GM18870 (cell line): ENCODE data around the gene CEBPE.
"Not testable (repeated sequence)": the region's sequence is repeated elsewhere in the genome, so short reads cannot be mapped to it uniquely, and the experiment has no call there.

Source experiments
- ATAC-seq: cut with Tn5 transposase; IDR thresholded peaks from one replicate; pipeline ENCODE4 v1.9.1; 2021; ENCODE audit warnings: moderate library complexity; ENCODE audit not compliant: unreplicated experiment

The CEBPE gene

DNA sequence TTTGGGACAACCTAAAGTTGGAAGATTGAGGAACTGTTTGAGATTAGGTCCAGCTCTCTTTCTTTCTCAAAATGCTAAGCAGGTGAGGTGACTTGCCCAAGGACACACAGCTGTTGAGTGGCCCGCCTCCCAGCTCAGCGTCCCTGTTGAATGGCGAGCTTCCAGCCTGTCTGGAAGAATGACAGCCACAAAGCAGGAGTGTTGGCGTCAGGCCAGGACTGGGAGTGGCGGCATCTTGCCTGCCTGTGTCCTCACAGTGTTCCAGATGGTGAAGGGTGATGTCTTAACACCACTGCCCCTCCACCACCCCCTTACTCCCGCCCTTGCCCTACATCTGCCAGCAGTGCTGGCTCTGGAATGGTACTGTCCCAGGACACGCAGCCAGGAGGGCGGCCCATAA is 4.4 kb upstream of the CEBPE start:
- no peak for ATAC-seq

DNA sequence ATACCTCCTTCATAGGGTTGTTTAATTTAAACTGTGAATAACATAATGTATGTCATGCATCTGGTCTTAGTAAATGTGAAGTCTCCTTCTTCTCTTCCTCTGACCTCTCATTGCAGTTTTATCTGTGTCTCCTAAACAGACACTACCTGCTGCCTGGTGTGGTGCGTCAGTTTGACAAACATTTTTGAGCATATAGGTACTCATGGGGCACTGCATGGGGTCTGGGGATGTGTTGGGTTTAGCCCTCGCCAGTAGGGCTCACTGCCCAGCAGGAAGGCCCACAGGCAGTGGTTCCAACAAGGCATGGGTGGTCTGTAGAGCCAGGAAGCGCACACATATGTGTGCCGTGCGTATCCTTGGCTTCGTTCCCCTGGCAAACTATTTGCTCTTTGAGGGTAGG is 3.0 kb upstream of the CEBPE start:
- no peak for ATAC-seq

DNA sequence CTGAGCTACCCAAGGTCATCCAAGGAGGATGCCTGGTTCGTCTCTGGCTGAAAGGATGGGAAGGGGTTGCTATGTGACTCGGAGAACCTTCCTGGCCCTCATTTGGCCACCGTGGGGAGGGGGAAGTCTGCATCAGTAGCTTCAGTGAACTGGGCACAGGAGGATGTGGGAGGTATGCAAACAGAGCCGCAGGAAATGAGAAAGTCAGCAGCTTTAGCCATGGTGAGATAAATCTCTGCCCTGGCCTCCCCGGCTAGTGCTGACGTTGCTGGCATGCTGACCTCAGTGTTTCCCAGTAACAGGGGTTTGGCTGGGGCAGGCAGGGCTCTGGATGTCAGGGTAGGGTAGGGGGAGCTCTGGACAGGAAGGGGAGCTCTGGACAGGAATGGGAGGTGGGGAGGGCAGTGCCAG is 2.3 kb upstream of the CEBPE start:
- no peak for ATAC-seq

DNA sequence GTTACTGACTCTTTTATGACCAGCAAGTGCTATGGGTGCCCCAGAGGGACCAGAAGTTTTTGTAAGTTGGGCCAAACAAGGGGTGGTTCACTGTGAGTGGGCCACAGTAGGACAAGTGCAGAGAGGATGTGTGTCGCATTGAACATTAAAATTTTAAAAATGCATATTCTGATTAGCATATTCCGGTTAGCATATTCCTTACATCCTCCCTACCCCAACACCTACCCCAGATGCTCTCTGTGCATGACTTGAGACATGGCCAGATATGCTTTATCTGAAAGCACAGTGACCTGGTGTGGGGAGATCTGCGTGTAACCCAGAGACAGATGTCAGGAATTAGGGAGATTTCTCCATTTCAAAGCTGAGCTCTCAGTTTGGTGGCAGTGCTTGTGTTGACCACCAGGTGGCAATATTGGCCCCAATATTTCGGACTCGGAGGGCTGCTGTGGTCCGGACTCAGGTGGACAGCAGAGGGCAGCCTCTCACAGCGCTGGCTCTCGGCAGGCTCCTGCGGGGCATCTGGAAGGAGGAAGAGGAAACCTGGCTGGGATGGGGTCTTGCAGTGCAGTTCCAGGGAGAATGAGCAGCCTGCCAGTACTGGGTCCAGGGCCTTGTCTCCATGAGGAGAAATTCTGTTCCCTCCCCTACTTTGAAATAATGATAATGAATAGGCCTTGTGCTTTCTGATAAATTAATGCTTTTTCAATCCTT is 1.6 kb upstream of the CEBPE start:
- ATAC-seq = no peak

DNA sequence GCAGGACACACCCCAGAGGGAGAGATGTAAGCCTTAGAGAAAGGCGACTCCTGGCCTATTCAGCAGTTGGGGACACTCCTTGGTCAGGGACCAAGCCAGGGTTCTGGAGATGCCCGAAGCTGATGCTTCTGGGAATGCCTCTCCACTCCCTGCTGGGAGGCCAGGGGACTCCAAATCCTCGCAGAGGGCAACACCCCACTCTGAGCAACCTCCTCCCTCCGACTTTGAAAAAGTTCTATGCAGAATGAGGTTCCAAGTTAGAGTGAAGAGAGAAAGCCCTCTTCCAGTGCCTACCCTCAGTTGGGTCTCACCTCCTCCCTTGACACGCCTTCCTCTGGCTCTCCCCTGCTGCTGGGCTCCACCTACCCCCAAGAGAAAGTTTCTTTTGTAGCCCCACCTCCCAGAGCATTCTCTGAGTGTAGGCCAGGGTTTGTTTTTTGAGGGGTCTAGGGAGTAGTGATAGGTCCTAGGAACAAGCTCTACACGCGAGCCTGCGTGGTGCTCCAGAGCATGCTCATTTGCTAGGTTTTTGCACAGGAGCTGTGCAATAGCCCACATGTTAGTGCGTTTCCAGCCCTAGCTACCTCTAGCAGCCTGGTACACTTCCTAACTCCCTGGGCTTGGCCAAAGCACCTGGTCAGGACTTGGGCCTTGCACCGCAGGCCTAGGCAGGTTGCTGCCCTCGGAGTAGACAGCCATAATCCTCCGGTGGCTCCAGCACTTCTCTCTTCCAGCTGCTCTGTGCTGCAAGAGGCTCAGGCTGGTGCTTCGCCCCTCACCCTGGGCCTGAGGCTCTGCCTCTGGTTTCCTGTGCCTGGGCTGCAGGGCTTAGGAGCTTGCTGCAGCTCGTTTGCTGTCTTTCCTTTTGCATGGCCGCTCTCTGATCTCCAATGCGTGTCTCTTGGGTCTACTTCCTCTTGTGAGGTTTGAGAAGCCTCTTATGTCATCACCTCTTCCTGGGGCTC is 590 bp upstream of the CEBPE start:
- no peak for ATAC-seq

DNA sequence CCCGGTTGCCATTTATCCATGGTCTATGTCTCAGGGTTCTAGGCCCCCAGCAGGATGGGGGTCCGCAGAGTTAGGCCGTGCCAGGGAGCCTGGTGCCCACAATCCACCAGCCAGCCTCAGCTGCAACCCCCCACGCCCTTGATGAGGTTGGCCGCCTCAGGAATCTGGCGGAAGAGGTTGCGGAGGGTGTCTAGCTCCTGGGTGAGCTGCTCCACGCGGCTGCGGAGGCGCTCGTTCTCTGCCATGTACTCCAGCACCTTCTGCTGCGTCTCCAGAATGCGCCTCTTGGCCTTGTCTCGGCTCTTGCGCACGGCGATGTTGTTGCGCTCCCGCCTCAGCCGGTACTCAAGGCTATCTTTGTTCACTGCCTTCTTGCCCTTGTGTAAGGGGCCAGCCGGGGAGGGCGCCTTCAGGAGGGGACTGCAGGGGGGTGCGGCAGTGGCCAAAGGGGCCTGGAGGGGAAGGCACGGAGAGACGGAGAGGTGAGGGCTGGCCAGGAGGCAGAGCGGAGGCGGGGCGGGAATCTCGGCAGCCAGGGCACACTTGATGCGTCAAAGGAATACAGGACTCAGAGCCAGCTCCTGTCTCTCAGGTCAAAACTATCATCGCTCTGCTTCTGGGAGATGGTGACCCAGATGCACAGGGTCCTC is 1.6 kb downstream of the CEBPE start:
- no peak for ATAC-seq

DNA sequence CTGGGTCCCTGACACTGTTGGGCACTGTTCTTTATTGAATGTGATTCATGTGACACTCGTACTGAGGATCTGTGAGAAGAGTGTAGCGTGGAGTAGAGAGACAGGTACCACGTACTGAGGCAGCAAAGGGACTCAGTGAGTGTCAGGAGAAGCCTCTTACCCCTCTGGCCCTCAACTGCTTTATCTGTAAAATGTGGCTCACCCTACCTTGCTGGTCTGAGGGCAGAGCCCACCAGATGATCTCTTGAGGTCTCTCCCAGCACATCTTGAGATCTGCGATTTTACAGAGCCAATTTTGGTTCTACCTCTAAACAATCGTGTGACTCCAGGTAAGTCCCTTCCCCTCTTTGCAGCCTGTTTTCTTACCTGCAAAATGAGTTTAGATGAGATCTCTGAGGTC is 3.1 kb downstream of the CEBPE start:
- ATAC-seq = no peak

DNA sequence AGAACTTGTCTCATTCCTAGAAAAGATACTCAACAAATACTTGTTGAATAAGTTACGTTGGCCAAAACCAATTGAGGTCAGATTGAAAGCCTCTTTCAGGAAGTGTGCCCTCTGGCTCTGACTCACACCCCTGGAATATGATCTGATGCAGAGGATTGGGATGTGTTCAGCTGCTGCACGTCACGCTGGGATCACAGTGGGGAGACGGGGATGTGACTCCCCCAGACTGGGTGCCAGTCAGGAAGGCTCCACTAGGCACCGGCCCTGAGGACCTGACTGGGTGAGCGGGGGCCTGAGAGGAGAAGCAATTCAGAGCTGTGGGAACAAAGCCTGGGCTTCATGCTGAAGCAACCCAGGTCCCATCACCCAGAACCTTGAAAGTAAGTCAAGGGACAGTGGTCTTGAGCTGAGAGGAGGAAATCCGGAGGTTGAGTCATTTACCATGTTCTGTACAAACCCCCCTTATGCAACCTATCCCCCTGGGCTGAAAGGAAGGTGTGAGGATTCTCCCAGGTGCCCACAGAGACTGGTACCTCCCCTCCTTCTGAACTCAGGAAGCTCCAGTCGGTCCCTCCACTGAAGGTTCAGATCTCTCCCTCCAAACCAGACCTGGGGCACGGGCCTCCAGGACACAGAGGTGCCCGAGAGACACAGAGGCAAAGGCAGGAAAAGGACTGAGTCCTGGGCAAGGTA is 3.9 kb downstream of the CEBPE start:
- no peak for ATAC-seq

DNA sequence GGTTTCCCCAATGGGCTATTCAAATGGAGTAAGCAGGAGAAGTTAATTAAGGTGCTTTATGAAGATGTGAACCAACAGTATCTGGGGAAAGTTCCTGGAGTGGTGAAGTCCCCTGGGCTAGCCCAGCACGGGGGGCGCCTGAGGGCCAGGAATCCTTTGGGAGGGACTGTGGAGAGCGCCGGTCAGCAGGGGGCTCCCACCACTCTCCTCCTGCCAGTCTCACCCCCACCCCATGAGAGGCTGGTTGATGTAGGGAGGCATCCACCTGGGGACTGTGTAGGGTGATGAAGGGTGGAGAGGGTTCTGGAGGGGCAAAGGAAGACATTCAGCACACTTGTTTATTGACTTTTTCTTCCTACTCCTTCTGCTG is 4.4 kb downstream of the CEBPE start:
- no peak for ATAC-seq

DNA sequence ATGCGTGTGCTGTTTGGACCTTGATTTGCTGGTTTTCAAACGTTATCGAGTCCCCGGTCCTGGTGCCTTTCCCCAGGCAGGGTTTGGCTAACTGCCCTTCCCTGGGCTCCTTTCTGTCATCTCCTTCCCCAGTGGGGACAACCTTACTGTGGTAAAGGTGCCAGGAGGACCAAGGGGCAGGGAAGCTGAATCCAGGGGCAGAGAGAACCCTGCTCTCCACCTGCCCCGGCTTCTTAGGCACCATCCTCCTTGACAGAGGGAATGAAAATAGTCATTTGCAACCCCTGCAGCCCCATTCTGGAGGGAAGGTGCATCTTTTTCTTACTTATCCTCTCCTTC is 5.0 kb downstream of the CEBPE start:
- ATAC-seq = no peak

DNA sequence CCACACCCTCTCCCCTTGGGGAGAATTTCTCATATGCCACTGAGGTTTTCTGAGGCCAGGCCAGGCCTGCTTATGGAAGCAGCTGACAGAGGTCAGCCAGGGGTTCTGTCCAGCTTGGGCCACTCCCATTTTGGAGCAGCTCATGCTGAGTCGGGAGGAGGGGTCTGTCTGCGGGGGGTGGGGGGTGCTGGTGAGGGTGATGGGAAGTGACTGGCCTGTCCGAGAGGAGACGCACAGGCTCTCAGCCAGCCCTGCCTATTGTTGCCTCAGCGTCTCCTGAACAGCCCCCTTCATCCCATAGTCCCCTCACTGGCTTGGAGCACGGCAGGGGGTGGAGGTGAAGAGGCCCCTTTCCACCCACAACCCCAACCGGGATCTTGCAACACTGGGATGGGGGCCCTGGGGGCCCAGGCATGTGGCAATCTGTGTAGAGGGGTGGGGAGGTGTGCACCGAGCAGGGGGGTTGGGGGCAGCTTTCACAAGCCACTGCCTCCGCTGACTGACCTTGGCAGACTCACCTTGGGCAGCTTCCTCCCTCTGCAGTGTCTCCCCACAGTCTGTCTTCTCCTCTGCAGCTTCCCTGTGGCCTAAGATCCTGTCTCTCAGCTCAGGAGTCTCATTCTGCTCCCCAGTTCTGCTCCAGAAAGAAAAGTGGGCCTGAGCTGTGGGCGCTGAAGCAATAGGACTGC is 5.5 kb downstream of the CEBPE start:
- ATAC-seq = no peak

DNA sequence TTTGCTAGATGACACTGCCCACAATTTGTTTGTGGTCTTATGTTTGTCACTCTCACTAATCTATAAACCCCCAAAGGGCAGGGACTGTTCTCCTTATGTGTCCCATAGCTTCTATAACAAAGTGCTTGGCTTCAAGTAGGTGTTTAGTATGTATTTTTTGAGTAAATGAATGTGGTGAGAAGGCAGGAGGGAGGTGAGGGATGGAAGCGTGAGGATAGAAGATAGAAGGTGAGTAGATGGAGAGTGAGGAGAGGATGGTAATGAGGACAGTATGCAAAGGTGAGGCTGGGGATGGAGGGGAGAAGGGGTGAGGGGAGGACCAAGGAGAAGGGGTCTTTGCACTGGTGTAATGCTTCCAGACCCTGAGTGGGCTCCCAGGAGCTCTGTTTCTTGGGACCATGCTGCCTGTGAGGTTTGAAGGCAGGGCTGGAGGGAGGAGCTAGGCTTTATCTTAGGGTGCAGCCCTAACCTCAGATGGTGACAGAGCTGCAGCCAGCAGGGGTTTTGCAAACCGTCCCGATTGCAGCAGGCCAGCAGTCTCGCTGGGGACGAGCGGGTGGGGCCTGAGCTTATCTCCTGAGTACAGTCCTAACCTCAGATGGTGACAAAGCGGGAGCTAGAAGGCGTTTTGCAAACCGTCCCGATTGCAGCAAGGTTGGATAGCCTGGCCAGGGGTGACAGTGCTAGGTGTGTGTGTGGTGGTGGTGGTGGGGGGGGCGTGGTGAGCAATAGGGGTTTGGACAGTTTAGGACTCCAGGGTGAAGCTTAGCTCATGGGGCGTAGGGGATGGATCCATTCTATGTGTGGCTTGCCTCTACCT is 6.5 kb downstream of the CEBPE start:
- ATAC-seq = no peak

DNA sequence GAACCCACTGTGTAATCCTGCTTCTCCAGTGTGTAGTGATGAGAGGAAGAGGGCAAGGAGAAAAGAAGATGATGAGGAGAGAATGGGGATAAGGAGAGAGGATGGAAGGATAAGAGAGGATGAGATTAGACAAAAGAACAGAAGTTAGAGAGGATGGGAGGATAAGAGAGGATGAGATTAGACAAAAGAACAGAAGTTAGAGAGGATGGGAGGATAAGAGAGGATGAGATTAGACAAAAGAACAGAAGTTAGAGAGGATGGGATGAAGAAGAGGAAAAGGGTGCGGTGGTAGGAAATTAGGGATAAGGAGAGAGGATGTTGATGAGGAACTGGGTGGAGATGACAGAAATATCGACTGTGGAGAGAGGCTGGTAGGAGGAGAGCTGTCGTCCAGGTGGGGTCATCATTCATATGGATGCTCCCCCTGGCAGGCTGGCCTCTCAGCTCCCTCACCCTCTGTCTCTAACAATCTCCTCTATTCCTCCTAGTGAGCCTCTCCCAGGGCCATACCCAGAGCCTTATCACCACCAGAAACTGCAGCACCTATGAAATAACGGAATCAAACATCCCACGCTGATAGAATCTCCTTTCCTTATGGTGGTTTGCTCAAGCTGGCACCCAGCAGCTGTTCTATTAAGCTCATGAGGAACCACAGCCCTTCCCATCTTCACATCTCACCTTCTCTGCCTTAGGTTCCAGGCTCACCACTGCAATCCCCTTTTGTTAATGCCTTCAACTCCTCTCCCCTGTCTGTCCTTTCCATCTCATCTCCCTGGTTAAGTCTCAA is 8.3 kb downstream of the CEBPE start:
- no peak for ATAC-seq

DNA sequence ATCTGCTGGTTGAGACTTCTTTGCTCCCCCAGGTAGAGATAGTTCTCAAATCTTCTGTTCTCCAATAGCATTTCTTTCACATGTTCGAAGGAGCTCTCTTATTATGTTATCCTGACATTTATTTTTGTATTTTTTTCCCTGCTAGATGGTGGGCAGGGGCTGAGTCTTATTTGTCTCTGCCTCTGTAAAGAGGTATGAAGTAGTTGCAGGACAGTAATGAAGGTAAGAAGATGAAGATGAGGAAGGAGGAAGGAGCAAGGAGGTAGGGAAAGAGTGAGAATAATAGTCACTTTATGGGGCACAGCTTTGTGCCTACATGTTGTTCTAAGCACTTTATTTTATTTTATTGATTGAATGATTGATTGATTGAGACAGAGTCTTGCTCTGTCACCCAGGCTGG is 9.3 kb downstream of the CEBPE start:
- no peak for ATAC-seq

DNA sequence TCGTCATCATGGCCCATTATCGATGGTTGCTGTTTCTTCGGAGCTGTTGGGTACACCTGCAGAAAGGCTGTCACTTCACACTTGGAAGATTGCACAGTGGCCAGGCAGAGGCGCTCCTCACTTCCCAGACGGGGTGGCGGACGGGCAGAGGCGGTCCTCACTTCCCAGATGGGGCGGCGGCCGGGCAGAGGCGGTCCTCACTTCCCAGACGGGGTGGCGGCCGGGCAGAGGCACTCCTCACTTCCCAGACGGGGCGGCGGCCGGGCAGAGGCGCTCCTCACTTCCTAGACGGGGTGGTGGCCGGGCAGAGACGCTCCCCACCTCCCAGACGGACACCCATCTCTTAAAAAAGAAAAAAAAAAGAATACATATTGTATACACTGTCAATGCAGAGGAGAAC is 10.9 kb downstream of the CEBPE start:
- ATAC-seq = not testable (repeated sequence)

DNA sequence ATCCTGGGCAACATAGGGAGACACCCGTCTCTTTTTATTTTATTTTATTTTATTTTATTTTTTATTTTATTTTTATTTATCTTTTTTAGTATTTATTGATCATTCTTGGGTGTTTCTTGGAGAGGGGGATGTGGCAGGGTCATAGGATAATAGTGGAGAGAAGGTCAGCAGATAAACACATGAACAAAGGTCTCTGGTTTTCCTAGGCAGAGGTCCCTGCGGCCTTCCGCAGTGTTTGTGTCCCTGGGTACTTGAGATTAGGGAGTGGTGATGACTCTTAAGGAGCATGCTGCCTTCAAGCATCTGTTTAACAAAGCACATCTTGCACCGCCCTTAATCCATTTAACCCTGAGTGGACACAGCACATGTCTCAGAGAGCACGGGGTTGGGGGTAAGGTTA is 11.4 kb downstream of the CEBPE start:
- ATAC-seq = not testable (repeated sequence)

DNA sequence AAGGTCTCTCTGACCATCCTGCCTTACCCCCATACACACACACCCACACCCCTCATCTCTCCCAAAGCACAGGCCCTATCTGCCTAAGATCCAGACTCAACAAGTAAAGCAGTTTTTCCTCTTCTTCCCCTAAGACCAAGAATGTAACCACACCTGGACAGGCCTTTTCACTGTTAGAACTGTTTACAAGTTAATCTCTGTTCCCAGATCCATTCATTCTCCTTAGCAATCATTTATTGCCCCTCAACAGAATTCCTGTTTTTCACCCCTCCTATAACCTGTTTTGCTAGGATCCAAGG is 12.4 kb downstream of the CEBPE start:
- no peak for ATAC-seq

DNA sequence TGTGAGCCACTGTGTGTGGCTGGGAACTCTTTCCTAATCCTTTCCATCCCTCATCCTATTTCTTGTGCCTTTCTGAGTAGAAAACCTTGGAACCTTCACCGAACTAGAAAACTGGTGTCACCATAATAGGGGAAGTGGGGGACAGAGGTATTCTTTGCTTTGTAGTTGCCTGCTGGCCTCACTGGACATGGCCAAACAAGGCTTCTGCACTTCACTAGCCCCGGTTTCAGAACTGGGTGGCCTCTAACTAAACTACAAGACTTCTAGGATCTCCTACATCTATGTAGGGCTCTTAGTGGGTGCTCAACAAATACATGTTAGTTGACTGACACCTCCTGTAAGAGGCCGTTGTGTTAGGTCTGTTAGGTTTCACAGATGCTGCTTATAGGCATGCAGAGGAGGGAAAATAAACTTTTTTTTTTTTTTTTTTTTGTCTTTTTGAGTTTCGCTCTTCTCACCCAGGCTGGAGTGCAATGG is 13.7 kb downstream of the CEBPE start:
- no peak for ATAC-seq
